Fibroblast of gingiva (primary cell): Measurements from ENCODE around the gene APOBEC3G.
A peak's percentile ranks its signal among the peaks of the same experiment; 100 is the strongest.

ENCODE experiments used
- DNase-seq: peaks from one replicate; pipeline ENCODE4 v3.0.0-alpha.2; 2011; ENCODE audit warnings: low read depth

Gene APOBEC3G

GRCh38 chr22:39092111-39092862 lies 15.2 kb downstream of the APOBEC3G start:
- no peak for DNase-seq

GRCh38 chr22:39094717-39095389 lies 17.8 kb downstream of the APOBEC3G start:
- no peak for DNase-seq

GRCh38 chr22:39095971-39096370 lies 18.9 kb downstream of the APOBEC3G start:
- no peak for DNase-seq

- DNase-seq: no peak
Observed at GRCh38 chr22:39097098-39098020, 20.3 kb downstream of the APOBEC3G start, which contains the start of gene APOBEC3H. Gene APOBEC3H, plus strand, starts transcription at chr22:39097244. Its CDS starts 3,035 bp downstream, at chr22:39100279.

- DNase-seq: no peak
Observed at GRCh38 chr22:39098026-39098425, 21.0 kb downstream of the APOBEC3G start.

- DNase-seq: no peak
Observed at GRCh38 chr22:39098576-39098975, 21.5 kb downstream of the APOBEC3G start.

GRCh38 chr22:39101226-39101625 lies 24.2 kb downstream of the APOBEC3G start:
- DNase-seq: no peak

- no peak for DNase-seq
Observed at GRCh38 chr22:39103431-39103830, 26.4 kb downstream of the APOBEC3G start.

- no peak for DNase-seq
Observed at GRCh38 chr22:39106326-39106725, 29.3 kb downstream of the APOBEC3G start.

GRCh38 chr22:39108487-39108886 lies 31.4 kb downstream of the APOBEC3G start:
- DNase-seq: no peak

- no peak for DNase-seq
Observed at GRCh38 chr22:39109361-39109760, 32.3 kb downstream of the APOBEC3G start.

GRCh38 chr22:39110631-39111561 lies 33.8 kb downstream of the APOBEC3G start:
- no peak for DNase-seq

- no peak for DNase-seq
Observed at GRCh38 chr22:39114112-39114511, 37.0 kb downstream of the APOBEC3G start.

- no peak for DNase-seq
Observed at GRCh38 chr22:39115570-39115969, 38.5 kb downstream of the APOBEC3G start.

GRCh38 chr22:39115977-39116621 lies 39.0 kb downstream of the APOBEC3G start:
- no peak for DNase-seq

GRCh38 chr22:39117585-39118191 lies 40.6 kb downstream of the APOBEC3G start:
- DNase-seq: peak; percentile 34

GRCh38 chr22:39120983-39121382 lies 43.9 kb downstream of the APOBEC3G start:
- no peak for DNase-seq

- DNase-seq: no peak
Observed at GRCh38 chr22:39122772-39123470, 45.8 kb downstream of the APOBEC3G start.

GRCh38 chr22:39123751-39124581 lies 46.9 kb downstream of the APOBEC3G start:
- DNase-seq: no peak
